Measurements from ENCODE around the gene COA3.

- TF ChIP-seq CTCF (IDR thresholded peaks at IDR 0.05), result no peak
- no peak for TF ChIP-seq POLR2A (IDR thresholded peaks at IDR 0.05)
Measured at GRCh38 chr17:42783062-42783790, 15.3 kb downstream of the COA3 start.
